ENCODE data around the gene KCNK1.
"Not testable (repeated sequence)": the region's sequence is repeated elsewhere in the genome, so short reads cannot be mapped to it uniquely, and the experiment has no call there.

KCNK1 gene

DNA sequence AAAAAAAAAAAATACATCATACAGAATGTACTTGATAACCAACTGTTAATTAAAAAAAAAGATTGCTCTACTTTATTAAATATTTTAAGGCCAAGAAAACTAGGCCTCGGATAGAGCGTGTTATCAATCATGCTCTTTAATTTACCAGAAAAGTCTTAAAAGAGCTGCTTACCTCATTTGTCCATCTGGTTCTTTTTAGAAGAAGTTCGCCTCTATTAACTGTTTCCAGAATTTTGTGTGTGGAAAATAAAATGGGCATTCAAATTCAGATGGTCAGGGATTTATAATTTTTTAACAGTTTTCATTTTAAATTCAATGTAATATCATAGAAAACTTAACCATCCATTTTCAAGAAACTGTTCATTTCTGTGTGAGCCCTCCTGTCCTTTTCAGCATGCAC lies 53.8 kb downstream of the KCNK1 start:
- in situ Hi-C loops (cut with HindIII; ENCODE audit: low pct_unique_long_range_greater_than_20kb, low sequenced_read_pairs): no loop called here
- no peak for TF ChIP-seq JUND (IDR thresholded peaks at IDR 0.05; ENCODE audit: low read depth)
- no peak for DNase-seq (ENCODE audit: low read depth in 1 of 2, low spot score in 1 of 2)

- in situ Hi-C loops (cut with HindIII; ENCODE audit: low pct_unique_long_range_greater_than_20kb, low sequenced_read_pairs): no loop called here
- no peak for DNase-seq (ENCODE audit: low read depth in 1 of 2, low spot score in 1 of 2)
- TF ChIP-seq JUND (IDR thresholded peaks at IDR 0.05; ENCODE audit: low read depth): no peak
These were observed 54.3 kb downstream of the KCNK1 start for GRCh38 chr1:233668146-233668724.

- no peak for TF ChIP-seq JUND (IDR thresholded peaks at IDR 0.05; ENCODE audit: low read depth)
- no peak for DNase-seq (ENCODE audit: low read depth in 1 of 2, low spot score in 1 of 2)
- in situ Hi-C loops (cut with HindIII; ENCODE audit: low pct_unique_long_range_greater_than_20kb, low sequenced_read_pairs): no loop called here
These were observed 54.9 kb downstream of the KCNK1 start for GRCh38 chr1:233668725-233669294.

DNA sequence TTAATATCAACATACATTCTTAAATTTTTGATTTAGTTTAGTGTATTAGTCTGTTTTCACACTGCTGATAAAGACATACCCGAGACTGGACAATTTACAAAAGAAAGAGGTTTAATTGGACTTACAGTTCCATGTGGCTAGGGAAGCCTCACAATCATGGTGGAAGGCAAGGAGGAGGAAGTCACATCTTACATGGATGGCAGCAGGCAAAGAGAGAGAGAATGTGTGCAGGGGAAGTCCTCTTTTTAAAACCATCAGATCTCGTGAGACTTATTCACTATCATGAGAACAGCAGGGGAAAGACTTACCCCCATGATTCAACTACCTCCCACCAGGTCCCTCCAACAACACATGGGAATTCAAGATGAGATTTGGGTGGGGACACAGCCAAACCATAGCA lies 56.5 kb downstream of the KCNK1 start:
- in situ Hi-C loops (cut with HindIII; ENCODE audit: low pct_unique_long_range_greater_than_20kb, low sequenced_read_pairs); DNase-seq (ENCODE audit: low read depth in 1 of 2, low spot score in 1 of 2): not testable (repeated sequence)

GRCh38 chr1:233671286-233671685 lies 57.4 kb downstream of the KCNK1 start:
- in situ Hi-C loops (cut with HindIII; ENCODE audit: low pct_unique_long_range_greater_than_20kb, low sequenced_read_pairs): no loop called here
- DNase-seq (ENCODE audit: low read depth in 1 of 2, low spot score in 1 of 2): no peak
- TF ChIP-seq JUND (IDR thresholded peaks at IDR 0.05; ENCODE audit: low read depth): no peak

DNA sequence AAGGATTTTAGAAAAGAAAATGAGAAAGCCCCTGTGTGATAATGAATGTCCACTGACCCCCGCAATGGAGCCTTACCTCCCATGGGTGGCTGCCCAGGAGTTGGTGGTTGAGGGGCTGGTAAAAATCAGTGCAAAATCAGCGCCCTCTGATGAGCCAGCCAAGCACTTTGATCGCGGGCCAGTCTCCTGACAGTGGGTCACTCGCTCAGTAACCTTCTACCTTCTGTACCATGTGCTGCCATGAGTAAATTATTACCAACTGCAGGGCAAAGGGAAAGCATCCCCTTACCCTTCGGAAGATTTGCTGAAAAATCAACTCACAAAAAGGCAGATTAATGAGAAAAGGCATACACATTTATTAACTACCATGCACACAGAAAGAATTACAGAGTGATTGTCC lies 58.8 kb downstream of the KCNK1 start:
- TF ChIP-seq JUND (IDR thresholded peaks at IDR 0.05; ENCODE audit: low read depth): no peak
- DNase-seq (ENCODE audit: low read depth in 1 of 2, low spot score in 1 of 2): no peak

DNA sequence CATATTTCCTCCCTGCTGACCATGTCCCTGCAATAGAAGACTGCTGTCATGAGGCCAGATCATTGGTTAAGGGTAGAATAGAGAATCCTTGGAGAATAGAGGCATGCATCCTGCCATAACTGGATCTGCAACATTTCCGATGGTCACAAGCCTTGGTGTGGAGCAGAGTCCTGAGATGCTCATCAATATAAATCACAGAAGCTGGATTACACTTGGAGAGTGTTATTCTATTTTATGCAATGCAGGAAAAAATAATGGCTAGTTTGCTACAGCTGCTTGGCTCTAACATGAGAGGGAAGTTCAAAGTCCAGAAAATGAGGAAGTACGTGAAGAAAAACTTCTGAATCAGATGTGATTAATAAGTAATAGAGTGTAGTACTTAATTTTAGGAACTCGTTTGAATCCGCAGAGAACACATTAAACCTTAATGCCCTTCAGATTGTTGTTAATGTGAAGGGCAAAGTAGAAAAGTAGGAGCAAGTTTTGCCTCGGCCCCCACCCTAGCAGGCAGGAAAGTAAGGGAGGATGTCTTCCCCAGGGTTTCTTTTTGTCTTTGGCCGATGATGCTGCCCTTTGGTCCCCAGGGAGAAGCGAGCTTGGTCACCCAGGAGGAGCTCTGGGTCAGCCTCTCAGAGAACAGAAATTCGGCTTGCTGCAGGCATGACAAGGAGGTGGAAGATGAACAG lies 59.5 kb downstream of the KCNK1 start:
- TF ChIP-seq JUND (IDR thresholded peaks at IDR 0.05; ENCODE audit: low read depth): no peak
- no peak for DNase-seq (ENCODE audit: low read depth in 1 of 2, low spot score in 1 of 2)
- in situ Hi-C loops (cut with HindIII; ENCODE audit: low pct_unique_long_range_greater_than_20kb, low sequenced_read_pairs): no loop called here

More for the DNA sequence above, 58.8 kb downstream of the KCNK1 start:
- in situ Hi-C loops (cut with HindIII; ENCODE audit: low pct_unique_long_range_greater_than_20kb, low sequenced_read_pairs): no loop called here

GRCh38 chr1:233673947-233674431 lies 60.1 kb downstream of the KCNK1 start:
- in situ Hi-C loops (cut with HindIII; ENCODE audit: low pct_unique_long_range_greater_than_20kb, low sequenced_read_pairs): no loop called here
- no peak for DNase-seq (ENCODE audit: low read depth in 1 of 2, low spot score in 1 of 2)
- TF ChIP-seq JUND (IDR thresholded peaks at IDR 0.05; ENCODE audit: low read depth): no peak

- no peak for DNase-seq (ENCODE audit: low read depth in 1 of 2, low spot score in 1 of 2)
- in situ Hi-C loops (cut with HindIII; ENCODE audit: low pct_unique_long_range_greater_than_20kb, low sequenced_read_pairs): no loop called here
- TF ChIP-seq JUND (IDR thresholded peaks at IDR 0.05; ENCODE audit: low read depth): no peak
These were observed 61.5 kb downstream of the KCNK1 start for GRCh38 chr1:233675446-233675845.

GRCh38 chr1:233675893-233676292 lies 62.0 kb downstream of the KCNK1 start:
- in situ Hi-C loops (cut with HindIII; ENCODE audit: low pct_unique_long_range_greater_than_20kb, low sequenced_read_pairs): no loop called here
- no peak for DNase-seq (ENCODE audit: low read depth in 1 of 2, low spot score in 1 of 2)
- TF ChIP-seq JUND (IDR thresholded peaks at IDR 0.05; ENCODE audit: low read depth): no peak

GRCh38 chr1:233677690-233678354 lies 63.9 kb downstream of the KCNK1 start:
- TF ChIP-seq JUND (IDR thresholded peaks at IDR 0.05; ENCODE audit: low read depth): no peak
- in situ Hi-C loops (cut with HindIII; ENCODE audit: low pct_unique_long_range_greater_than_20kb, low sequenced_read_pairs): no loop called here
- no peak for DNase-seq (ENCODE audit: low read depth in 1 of 2, low spot score in 1 of 2)

GRCh38 chr1:233679030-233679429 lies 65.1 kb downstream of the KCNK1 start:
- no peak for DNase-seq (ENCODE audit: low read depth in 1 of 2, low spot score in 1 of 2)
- in situ Hi-C loops (cut with HindIII; ENCODE audit: low pct_unique_long_range_greater_than_20kb, low sequenced_read_pairs): no loop called here
- TF ChIP-seq JUND (IDR thresholded peaks at IDR 0.05; ENCODE audit: low read depth): no peak
